Vagina (tissue), 2 donors: Measurements from ENCODE around the gene AMOTL2. TPM values are rescaled to one million over a fixed set of nuclear protein-coding genes. Genes with fewer than 3 reads are reported as not detected.
A peak's percentile ranks its signal among the peaks of the same experiment; 100 is the strongest.

Experiments used
- DNase-seq, 2 donors: peaks; one replicate each; pipeline ENCODE4 v3.0.0-alpha.2; 2017; ENCODE audit errors: extremely low spot score in 2 of 2
- H3K27ac ChIP-seq: fragments of 200-600 bp; sonication (generic); one replicate; pipeline ENCODE4 v1.5.1; 2019
- H3K27me3 ChIP-seq: fragments of 200-600 bp; sonication (generic); one replicate; pipeline ENCODE4 v1.5.1; 2019
- H3K36me3 ChIP-seq, 2 donors: fragments of 200-600 bp; sonication (generic); one replicate each; pipeline ENCODE4 v1.5.1; 2017 to 2019
- H3K4me1 ChIP-seq: fragments of 200-600 bp; sonication (generic); one replicate; pipeline ENCODE4 v1.5.1; 2019
- H3K4me3 ChIP-seq, 2 donors: fragments of 200-600 bp; sonication (generic); 1 replicate in 1 of 2; 2 replicates in 1 of 2; pipeline ENCODE4 v1.5.1; 2016 to 2019
- H3K9me3 ChIP-seq: fragments of 200-600 bp; sonication (generic); one replicate; pipeline ENCODE4 v1.5.1; 2019
- POLR2A ChIP-seq, 2 donors: fragments of 450-650 bp; IDR thresholded peaks; one replicate each; pipeline ENCODE4 v1.6.1; 2017; ENCODE audit warnings: antibody characterized with exemption in 2 of 2, mild to moderate bottlenecking in 2 of 2, moderate library complexity in 2 of 2
- POLR2AphosphoS5 ChIP-seq, 2 donors: sonication (generic); formaldehyde crosslinking; IDR thresholded peaks; one replicate each; pipeline ENCODE4 v1.9.0; 2017; ENCODE audit warnings: antibody characterized with exemption in 2 of 2, mild to moderate bottlenecking in 2 of 2, low read depth in 1 of 2; ENCODE audit not compliant: insufficient read depth in 1 of 2
- intact Hi-C: fragments of 100-400 bp; cut with DNase I; formaldehyde crosslinking; loops from one replicate; pipeline ENCODE4 v1.15.1; 2023
- total RNA-seq: library from RNA; depleted of rRNA; stranded (reverse); fragments of >200 nt; gene quantifications from one replicate; pipeline ENCODE4 v1.2.3, GENCODE V29; 2016
- TF ChIP-seq, protein P1 (sequence below), 3 experiments: fragments of 450-650 bp in 2 of 3; fragments of 200-600 bp in 1 of 3; sonication (generic) in 1 of 3; IDR thresholded peaks; one replicate each; pipeline ENCODE4 v1.5.1; 2017 to 2019; ENCODE audit warnings: antibody characterized with exemption in 3 of 3, mild to moderate bottlenecking in 2 of 3, moderate library complexity in 2 of 3

The AMOTL2 gene
- total RNA-seq, 1 donor from 2014 or later: 60.6 TPM

DNA sequence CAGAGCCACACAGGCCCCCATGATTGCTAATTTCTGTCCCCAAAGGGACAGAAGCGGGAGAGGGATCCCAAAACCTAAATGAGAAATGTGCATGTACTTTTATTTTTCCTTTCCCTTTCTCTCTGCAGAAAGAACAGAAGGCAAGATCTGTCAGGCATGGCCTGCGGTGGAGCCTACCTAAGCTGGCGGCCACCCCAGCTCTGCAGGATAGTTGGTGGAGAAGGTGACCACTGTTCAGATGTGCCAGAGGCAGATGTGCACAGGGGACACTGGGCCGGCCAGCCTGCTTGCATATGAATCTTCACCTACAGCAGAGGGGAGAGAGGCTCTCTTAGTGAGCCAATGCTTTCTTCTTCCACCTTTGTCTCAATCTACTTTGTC is 2.1 kb upstream of the AMOTL2 start:
- Histone ChIP-seq H3K4me3 (no peak overlapping the region), H3K27me3 (no peaks in the 10 kb centered on the region), H3K9me3 (no peaks in the 10 kb centered on the region), H3K27ac (no peak overlapping the region), H3K36me3 (peaks cover 0 to 1% of the 10 kb centered on the region in 2 donors), H3K4me1 (peaks cover 33% of the 10 kb centered on the region)
- no peak for DNase-seq
- intact Hi-C loops: no loop called here
- TF ChIP-seq POLR2A (IDR thresholded peaks at IDR 0.05) (no peak), POLR2AphosphoS5 (IDR thresholded peaks at IDR 0.05; ENCODE audit: insufficient read depth in 1 of 2, low read depth in 1 of 2) (no peak)
- TF ChIP-seq, protein P1, sequence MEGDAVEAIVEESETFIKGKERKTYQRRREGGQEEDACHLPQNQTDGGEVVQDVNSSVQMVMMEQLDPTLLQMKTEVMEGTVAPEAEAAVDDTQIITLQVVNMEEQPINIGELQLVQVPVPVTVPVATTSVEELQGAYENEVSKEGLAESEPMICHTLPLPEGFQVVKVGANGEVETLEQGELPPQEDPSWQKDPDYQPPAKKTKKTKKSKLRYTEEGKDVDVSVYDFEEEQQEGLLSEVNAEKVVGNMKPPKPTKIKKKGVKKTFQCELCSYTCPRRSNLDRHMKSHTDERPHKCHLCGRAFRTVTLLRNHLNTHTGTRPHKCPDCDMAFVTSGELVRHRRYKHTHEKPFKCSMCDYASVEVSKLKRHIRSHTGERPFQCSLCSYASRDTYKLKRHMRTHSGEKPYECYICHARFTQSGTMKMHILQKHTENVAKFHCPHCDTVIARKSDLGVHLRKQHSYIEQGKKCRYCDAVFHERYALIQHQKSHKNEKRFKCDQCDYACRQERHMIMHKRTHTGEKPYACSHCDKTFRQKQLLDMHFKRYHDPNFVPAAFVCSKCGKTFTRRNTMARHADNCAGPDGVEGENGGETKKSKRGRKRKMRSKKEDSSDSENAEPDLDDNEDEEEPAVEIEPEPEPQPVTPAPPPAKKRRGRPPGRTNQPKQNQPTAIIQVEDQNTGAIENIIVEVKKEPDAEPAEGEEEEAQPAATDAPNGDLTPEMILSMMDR (IDR thresholded peaks at IDR 0.05): no peak

DNA sequence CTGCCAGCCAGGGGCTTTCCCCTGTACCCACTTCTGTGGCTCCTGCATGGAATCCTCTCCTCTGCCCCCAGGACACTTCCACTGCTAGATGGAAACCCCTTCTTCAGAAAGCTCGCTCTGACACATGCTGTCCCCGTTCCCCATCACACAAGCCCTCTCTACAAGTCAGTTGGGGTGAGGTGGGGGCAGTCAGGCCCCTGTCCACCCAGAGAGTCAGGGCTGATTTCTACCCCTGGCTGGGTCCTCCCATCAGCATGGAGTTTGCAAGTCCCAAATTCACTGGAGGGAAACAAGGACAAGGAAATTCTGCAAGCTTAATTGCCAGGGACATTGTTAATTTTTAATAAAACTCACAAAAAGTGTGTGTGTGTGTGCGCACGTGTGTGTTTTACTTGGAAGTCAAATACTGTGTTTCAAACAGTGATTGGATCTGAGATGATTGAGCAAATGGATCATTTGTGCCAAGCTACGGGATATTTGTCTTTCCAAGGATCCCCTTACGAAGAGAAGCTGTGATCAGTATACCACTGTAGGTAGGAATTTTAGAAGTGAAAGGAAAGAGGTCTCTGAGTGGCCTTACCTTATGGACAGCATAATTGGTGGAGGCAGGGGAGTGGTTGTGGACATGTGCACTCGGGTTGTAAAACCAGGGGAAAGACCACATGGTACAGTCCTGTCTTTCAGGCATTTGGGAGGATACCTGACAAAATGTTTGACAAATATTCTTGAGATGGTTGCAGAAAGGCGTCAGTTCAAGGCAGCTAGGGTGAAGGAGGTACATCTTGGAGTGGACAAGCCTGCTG is 1.5 kb upstream of the AMOTL2 start:
- H3K27me3 ChIP-seq: no peaks in the 10 kb centered on the region
- TF ChIP-seq, protein P1 (IDR thresholded peaks at IDR 0.05): no peak
- no peak for TF ChIP-seq POLR2A (IDR thresholded peaks at IDR 0.05)
- H3K4me3 ChIP-seq: no peak overlapping the region
- H3K4me1 ChIP-seq: peaks cover 36% of the 10 kb centered on the region
- no peaks in the 10 kb centered on the region for H3K9me3 ChIP-seq
- intact Hi-C loops: loop anchor here (2.0 kb wide), 1 partner anchor 89 kb away; no protein-coding TSS in a partner anchor
- H3K27ac ChIP-seq: peak overlapping the region; percentile 97
- peaks cover 0 to 7% of the 10 kb centered on the region in 2 donors for H3K36me3 ChIP-seq
- DNase-seq: no peak

DNA sequence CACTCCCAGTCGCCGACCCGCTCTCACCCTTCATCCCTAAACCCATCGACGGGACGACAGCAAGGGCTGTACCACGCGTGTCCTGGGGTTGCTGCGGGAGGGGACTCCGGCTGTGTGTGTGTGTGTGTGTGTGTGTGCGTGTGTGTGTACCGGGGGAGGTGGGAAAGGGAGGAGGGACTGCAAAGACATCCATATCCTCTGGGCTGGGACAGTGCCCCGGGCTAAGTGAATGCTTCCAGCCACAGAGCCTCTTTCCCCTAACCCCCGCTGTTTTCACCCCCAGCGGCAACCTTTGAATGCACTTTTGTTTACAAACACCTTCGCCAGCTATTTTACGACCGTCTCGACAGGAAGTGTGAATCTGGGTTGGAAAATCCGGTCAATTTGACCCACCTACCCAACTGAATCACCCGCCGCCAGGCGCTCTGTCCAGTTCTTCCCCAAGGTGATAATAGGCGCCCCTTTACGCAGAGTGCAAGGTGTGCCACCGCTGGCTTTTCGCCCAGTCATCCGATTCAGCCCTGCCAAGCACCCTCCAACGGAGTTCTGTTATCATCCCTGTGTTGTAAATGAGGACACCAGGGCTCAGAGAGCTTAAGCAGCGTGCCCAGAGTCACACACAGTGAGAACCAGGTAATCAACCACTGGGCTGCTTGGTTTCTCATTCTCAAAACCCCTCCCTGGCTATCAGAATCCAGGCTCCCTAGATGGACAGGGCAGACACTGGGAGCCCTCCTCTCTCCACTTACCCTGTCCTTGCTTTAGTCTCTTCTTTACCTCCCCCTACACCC is 739 bp upstream of the AMOTL2 start:
- Histone ChIP-seq H3K4me3 (peak overlapping the region; percentile 64 to 73), H3K27ac (peak overlapping the region; percentile 97), H3K36me3 (peaks cover 0 to 15% of the 10 kb centered on the region in 2 donors), H3K27me3 (no peaks in the 10 kb centered on the region), H3K4me1 (peaks cover 44% of the 10 kb centered on the region), H3K9me3 (no peaks in the 10 kb centered on the region)
- intact Hi-C loops: loop anchor here (2.0 to 5.0 kb wide), 2 partner anchors 63 to 90 kb away; no protein-coding TSS in a partner anchor
- no peak for DNase-seq
- no peak for TF ChIP-seq POLR2AphosphoS5 (IDR thresholded peaks at IDR 0.05; ENCODE audit: insufficient read depth in 1 of 2, low read depth in 1 of 2)

DNA sequence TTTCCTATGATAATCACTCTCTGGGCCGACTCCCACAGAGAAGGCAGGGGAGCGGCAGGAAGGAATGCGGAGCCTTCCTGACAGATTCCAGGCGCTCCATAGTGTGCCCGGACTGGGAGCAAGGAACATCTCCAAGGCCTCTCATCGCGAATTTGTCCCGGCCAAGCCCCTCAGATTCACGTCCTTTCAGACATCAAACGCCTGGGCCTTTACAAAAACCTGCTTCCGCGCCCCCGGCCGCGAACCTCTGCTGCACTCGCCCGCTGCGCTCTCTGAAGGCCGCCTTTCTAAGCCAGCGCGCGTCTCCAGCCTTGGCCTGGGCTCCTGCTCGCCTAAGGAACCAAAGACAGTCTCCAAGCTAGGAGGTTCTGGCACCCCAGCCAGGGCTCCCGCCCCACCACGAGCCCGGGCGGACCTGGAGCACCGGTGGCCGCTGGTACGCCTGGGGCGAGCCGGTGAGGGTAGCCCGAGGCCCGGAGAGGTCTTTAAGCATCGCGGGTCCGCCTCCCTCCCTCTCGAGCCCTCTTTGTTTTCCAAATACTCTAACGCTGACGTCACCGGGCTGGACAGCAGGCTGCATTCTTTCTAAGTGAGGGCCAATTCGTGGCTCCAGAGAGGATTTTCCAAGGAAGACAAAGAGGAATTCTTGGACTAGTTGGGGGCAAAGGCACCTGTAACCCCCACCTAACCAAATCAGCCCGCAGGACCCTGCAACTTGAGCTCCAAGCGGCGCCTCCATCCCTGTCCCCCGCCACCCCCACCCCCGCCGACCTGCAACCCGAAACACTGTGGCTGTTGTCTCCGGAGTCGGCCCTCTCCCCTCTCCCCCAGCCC is 759 bp downstream of the AMOTL2 start:
- DNase-seq: no peak
- intact Hi-C loops: loop anchor here (2.0 to 5.0 kb wide), 2 partner anchors 61 to 91 kb away; no protein-coding TSS in a partner anchor
- Histone ChIP-seq H3K4me3 (peak overlapping the region; percentile 64 to 73), H3K27me3 (no peaks in the 10 kb centered on the region), H3K4me1 (peaks cover 59% of the 10 kb centered on the region), H3K9me3 (no peaks in the 10 kb centered on the region), H3K36me3 (peaks cover 0 to 30% of the 10 kb centered on the region in 2 donors), H3K27ac (peak overlapping the region; percentile 97)
- TF ChIP-seq, protein P1 (IDR thresholded peaks at IDR 0.05): no peak
- TF ChIP-seq POLR2AphosphoS5 (IDR thresholded peaks at IDR 0.05; ENCODE audit: insufficient read depth in 1 of 2, low read depth in 1 of 2) (peak in 1 of 2 donors; percentile 89), POLR2A (IDR thresholded peaks at IDR 0.05) (peak in 1 of 2 donors; percentile 54)
